Measurements from ENCODE around the gene PHACTR4. TPM values are rescaled to one million over a fixed set of nuclear protein-coding genes. Genes with fewer than 3 reads are reported as not detected.
"Not testable (repeated sequence)": the region's sequence is repeated elsewhere in the genome, so short reads cannot be mapped to it uniquely, and the experiment has no call there.

Gene PHACTR4
- total RNA-seq, result 29.4 TPM
- 1 to 10 TPM; 4.9 to 8.2 (median 5.0) TPM for polyA plus RNA-seq

DNA sequence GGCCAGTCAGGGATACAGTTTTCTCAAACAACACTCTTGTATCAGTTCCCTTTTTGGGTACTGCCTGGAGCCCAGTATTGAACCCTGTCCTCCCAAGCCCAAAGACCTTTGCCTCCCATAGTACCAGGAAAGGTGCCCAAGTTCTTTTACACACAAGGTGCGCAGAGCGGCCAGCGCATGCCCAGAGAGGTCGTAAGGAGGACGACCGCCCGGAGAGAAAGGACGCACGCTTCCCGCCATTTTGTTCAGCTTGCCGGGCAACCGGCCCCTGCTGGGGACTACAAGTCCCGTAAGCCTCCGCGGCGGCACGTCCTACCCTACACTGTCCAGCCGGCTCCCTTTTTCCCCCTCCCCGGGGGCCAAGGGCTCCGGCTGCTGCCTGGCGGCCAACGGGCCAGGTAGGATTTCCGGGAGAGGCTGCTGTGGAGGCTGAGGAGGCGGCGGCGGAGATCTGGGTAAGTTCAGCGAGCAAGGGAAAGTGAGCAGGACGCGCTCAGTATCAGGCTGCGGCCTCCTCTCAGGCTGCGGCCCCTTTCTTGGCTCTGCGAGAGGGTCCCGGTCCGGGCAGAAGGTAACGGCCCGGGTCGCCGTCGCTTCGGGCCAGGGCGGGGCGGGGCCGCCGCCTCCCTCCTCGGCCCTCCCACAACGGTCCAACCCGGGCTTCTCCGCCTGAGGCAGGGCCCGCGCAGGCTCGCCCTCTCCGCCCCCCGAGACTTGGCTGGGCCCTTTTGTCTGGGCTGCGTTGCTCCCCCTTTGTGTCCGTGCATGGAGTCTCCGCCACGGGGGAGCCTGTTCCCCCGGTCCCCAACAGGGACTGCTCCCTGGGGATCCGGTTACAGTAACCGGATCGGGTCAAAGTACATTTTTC is at the start of gene PHACTR4:
TSS of gene PHACTR4 (plus strand) at position 370 of the 868 bp plus-strand sequence. CDS start 37,708 bp downstream, outside the sequence.
- Histone ChIP-seq H3K4me3 (ENCODE audit: low read depth, low read length) (peak within 1 kb of the TSS; percentile 84), H3K27ac (ENCODE audit: insufficient read depth, low read length, poor library complexity, severe bottlenecking) (peak within 1 kb of the TSS; percentile 74), H3K4me1 (ENCODE audit: control insufficient read depth, insufficient read depth, low read length, poor library complexity, severe bottlenecking) (peaks cover 14% of the 10 kb centered on the region), H3K9me3 (ENCODE audit: control insufficient read depth in 2 of 2, low read length in 2 of 2) (no peaks in the 10 kb centered on the region), H3K36me3 (ENCODE audit: control insufficient read depth, insufficient read depth, low read length) (no peaks in the 10 kb centered on the region), H3K27me3 (ENCODE audit: control insufficient read depth, insufficient read depth, low read length) (no peaks in the 10 kb centered on the region)
- Mint-ChIP-seq H3K4me1 (peaks cover 15 to 40% (median 27%) of the 10 kb centered on the region in 4 donors), H3K27me3 (peaks cover 18% of the 10 kb centered on the region), H3K9me3 (no peaks in the 10 kb centered on the region), H3K36me3 (peaks cover 3% of the 10 kb centered on the region), H3K27ac (peak within 1 kb of the TSS; percentile 91 to 98 (median 96)), H3K4me3 (peak within 1 kb of the TSS; percentile 96)
- ATAC-seq (ENCODE audit: low read depth in 2 of 2) (peak; percentile 91), DNase-seq (peak; percentile 68 to 89 (median 73))

- Mint-ChIP-seq H3K27me3 (peaks cover 7% of the 10 kb centered on the region), H3K27ac (no peak overlapping the region), H3K4me3 (no peak overlapping the region), H3K36me3 (no peaks in the 10 kb centered on the region), H3K4me1 (no peaks in the 10 kb centered on the region), H3K9me3 (no peaks in the 10 kb centered on the region)
- Histone ChIP-seq H3K4me3 (ENCODE audit: low read depth, low read length) (no peak overlapping the region), H3K27me3 (ENCODE audit: control insufficient read depth, insufficient read depth, low read length) (peaks cover 3% of the 10 kb centered on the region), H3K9me3 (ENCODE audit: control insufficient read depth in 2 of 2, low read length in 2 of 2) (no peaks in the 10 kb centered on the region), H3K4me1 (ENCODE audit: control insufficient read depth, insufficient read depth, low read length, poor library complexity, severe bottlenecking) (no peaks in the 10 kb centered on the region), H3K36me3 (ENCODE audit: control insufficient read depth, insufficient read depth, low read length) (no peaks in the 10 kb centered on the region), H3K27ac (ENCODE audit: insufficient read depth, low read length, poor library complexity, severe bottlenecking) (no peak overlapping the region)
- ATAC-seq (ENCODE audit: low read depth in 2 of 2), result no peak
- no peak for DNase-seq
Measured at GRCh38 chr1:28322194-28322593, 47.3 kb upstream of the PHACTR4 start.

DNA sequence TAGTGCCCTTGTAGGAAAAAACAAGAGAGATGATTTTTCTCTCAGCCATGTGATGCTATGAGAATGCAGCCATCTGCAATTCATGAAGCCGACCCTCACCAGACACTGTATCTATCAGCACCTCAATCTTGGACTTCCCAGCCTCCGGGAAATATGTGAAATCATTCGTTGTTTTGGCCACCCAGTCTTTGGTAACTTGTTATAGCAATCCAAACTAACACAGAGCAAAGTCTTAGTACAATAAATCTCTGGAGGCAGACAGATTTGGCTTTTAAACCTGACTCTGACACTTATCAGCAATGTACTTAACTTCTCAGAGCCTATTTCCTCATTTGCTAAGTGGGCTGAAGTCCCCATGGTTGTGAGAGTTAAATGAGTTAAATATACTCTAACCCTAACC is 45.8 kb upstream of the PHACTR4 start:
- DNase-seq, result no peak
- H3K4me3 ChIP-seq (ENCODE audit: low read depth, low read length), result no peak overlapping the region
- H3K27ac Mint-ChIP-seq, result no peak overlapping the region

DNA sequence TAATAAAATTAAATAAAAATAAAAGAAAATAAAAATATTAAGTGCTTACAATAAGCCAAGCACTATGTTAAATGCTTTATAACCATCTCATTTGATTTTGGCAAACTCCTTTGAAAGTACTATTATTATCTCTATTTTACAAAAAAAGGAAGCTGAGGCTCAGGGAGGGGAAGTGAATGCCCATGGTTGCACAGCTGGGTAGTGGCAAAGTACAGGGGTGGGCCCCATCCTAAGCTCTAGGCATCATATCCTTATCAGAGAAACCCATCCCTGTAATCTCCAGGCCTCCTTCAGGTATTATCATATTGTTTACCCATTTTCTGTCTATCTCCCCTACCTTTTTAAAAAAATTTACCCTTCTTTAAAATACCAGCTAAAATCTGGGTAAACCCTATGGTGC is 43.0 kb upstream of the PHACTR4 start:
- Histone ChIP-seq H3K27ac (ENCODE audit: insufficient read depth, low read length, poor library complexity, severe bottlenecking) (no peak overlapping the region), H3K9me3 (ENCODE audit: control insufficient read depth in 2 of 2, low read length in 2 of 2) (no peaks in the 10 kb centered on the region), H3K27me3 (ENCODE audit: control insufficient read depth, insufficient read depth, low read length) (peaks cover under 1% of the 10 kb centered on the region), H3K36me3 (ENCODE audit: control insufficient read depth, insufficient read depth, low read length) (peaks cover 7% of the 10 kb centered on the region), H3K4me1 (ENCODE audit: control insufficient read depth, insufficient read depth, low read length, poor library complexity, severe bottlenecking) (peaks cover 5% of the 10 kb centered on the region), H3K4me3 (ENCODE audit: low read depth, low read length) (no peak overlapping the region)
- H3K27ac Mint-ChIP-seq, result no peak overlapping the region
- DNase-seq (no peak), ATAC-seq (ENCODE audit: low read depth in 2 of 2) (no peak)
- peaks cover 16% of the 10 kb centered on the region for H3K27me3 Mint-ChIP-seq
- no peaks in the 10 kb centered on the region for H3K9me3 Mint-ChIP-seq
- peaks cover 0 to 32% (median 21%) of the 10 kb centered on the region in 4 donors for H3K4me1 Mint-ChIP-seq
- H3K36me3 Mint-ChIP-seq, result peaks cover 3% of the 10 kb centered on the region
- peak overlapping the region in 1 of 4 donors; percentile 68 for H3K4me3 Mint-ChIP-seq

More for the DNA sequence above, 45.8 kb upstream of the PHACTR4 start:
- Mint-ChIP-seq H3K4me3 (no peak overlapping the region), H3K36me3 (no peaks in the 10 kb centered on the region), H3K27me3 (peaks cover 9% of the 10 kb centered on the region), H3K9me3 (no peaks in the 10 kb centered on the region), H3K4me1 (peaks cover 0 to 10% (median 4%) of the 10 kb centered on the region in 4 donors)
- H3K27me3 ChIP-seq (ENCODE audit: control insufficient read depth, insufficient read depth, low read length), result peaks cover 3% of the 10 kb centered on the region
- H3K27ac ChIP-seq (ENCODE audit: insufficient read depth, low read length, poor library complexity, severe bottlenecking), result no peak overlapping the region
- no peaks in the 10 kb centered on the region for H3K9me3 ChIP-seq (ENCODE audit: control insufficient read depth in 2 of 2, low read length in 2 of 2)
- H3K36me3 ChIP-seq (ENCODE audit: control insufficient read depth, insufficient read depth, low read length), result no peaks in the 10 kb centered on the region
- H3K4me1 ChIP-seq (ENCODE audit: control insufficient read depth, insufficient read depth, low read length, poor library complexity, severe bottlenecking), result no peaks in the 10 kb centered on the region
- ATAC-seq (ENCODE audit: low read depth in 2 of 2), result no peak

DNA sequence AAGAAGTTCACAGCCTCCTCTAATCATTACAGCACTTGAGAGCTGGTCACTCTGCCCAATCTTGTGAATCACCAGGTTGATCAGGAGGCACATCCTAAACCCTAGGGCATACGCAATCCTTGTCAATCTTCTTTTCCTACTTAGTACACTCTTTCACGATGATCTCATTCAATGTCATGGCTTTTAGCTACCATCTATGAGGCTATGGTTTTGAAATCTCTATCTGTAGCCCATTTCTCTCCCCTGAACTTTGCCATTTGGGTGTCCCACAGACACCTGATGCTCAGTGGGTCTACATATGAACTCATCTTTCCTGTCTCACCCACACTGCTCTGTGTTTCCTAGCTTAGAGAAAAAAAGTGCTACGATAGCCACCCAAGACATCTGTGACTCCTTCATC is 42.6 kb upstream of the PHACTR4 start:
- Histone ChIP-seq H3K27ac (ENCODE audit: insufficient read depth, low read length, poor library complexity, severe bottlenecking) (no peak overlapping the region), H3K4me1 (ENCODE audit: control insufficient read depth, insufficient read depth, low read length, poor library complexity, severe bottlenecking) (peaks cover 5% of the 10 kb centered on the region), H3K36me3 (ENCODE audit: control insufficient read depth, insufficient read depth, low read length) (peaks cover 10% of the 10 kb centered on the region), H3K27me3 (ENCODE audit: control insufficient read depth, insufficient read depth, low read length) (no peaks in the 10 kb centered on the region), H3K4me3 (ENCODE audit: low read depth, low read length) (no peak overlapping the region), H3K9me3 (ENCODE audit: control insufficient read depth in 2 of 2, low read length in 2 of 2) (no peaks in the 10 kb centered on the region)
- no peak overlapping the region for H3K27ac Mint-ChIP-seq
- no peak for DNase-seq
- ATAC-seq (ENCODE audit: low read depth in 2 of 2), result no peak
- H3K9me3 Mint-ChIP-seq, result no peaks in the 10 kb centered on the region
- peaks cover 16% of the 10 kb centered on the region for H3K27me3 Mint-ChIP-seq
- H3K4me1 Mint-ChIP-seq, result peaks cover 0 to 36% (median 25%) of the 10 kb centered on the region in 4 donors
- H3K36me3 Mint-ChIP-seq, result peaks cover 5% of the 10 kb centered on the region
- H3K4me3 Mint-ChIP-seq, result peak overlapping the region in 3 of 4 donors; percentile 30 to 82 (median 80)

DNA sequence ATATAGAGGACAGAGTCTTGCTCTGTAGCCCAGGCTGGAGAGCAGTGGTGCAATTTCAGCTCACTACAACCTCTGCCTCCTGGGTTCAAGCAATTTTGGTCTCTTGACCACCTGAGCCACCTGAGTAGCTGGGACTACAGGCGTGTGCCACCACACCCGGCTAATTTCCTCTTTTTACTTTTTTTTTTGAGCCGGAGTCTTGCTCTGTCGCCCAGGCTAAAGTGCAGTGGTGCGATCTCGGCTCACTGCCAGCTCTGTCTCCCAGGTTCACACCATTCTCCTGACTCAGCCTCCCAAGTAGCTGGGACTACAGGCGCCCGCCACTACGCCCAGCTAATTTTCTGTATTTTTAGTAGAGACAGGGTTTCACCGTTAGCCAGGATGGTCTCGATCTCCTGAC is 42.1 kb upstream of the PHACTR4 start:
- peak overlapping the region in 1 of 3 donors; percentile 97 for H3K27ac Mint-ChIP-seq
- not testable (repeated sequence) for H3K4me3 ChIP-seq (ENCODE audit: low read depth, low read length)

DNA sequence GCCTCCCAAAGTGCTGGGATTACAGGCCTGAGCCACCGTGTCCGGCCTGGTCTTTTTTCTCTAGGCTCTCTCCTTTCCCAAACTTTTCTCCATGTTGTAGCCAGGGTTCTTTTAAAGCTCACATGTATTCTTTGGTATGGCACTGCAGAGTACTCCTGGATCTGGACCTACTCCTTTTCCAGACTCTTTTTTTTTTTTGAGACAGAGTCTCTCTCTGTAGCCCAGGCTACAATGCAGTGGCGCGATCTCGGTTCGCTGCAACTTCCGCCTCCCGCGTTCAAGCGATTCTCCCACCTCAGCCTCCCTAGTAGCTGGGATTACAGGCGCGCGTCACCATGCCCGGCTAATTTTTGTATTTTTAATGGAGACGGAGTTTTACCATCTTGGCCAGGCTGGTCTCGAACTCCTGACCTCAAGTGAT is 41.3 kb upstream of the PHACTR4 start:
- peak overlapping the region; percentile 88 for H3K4me3 ChIP-seq (ENCODE audit: low read depth, low read length)
- no peaks in the 10 kb centered on the region for H3K27me3 ChIP-seq (ENCODE audit: control insufficient read depth, insufficient read depth, low read length)
- ATAC-seq (ENCODE audit: low read depth in 2 of 2) (no peak), DNase-seq (no peak)
- Mint-ChIP-seq H3K4me1 (peaks cover 11 to 47% (median 36%) of the 10 kb centered on the region in 4 donors), H3K4me3 (peak overlapping the region; percentile 93 to 97 (median 97)), H3K9me3 (no peaks in the 10 kb centered on the region), H3K36me3 (peaks cover 17% of the 10 kb centered on the region), H3K27me3 (peaks cover 16% of the 10 kb centered on the region), H3K27ac (peak overlapping the region; percentile 97 to 98 (median 97))
- no peaks in the 10 kb centered on the region for H3K9me3 ChIP-seq (ENCODE audit: control insufficient read depth in 2 of 2, low read length in 2 of 2)
- peaks cover 22% of the 10 kb centered on the region for H3K36me3 ChIP-seq (ENCODE audit: control insufficient read depth, insufficient read depth, low read length)
- peaks cover 5% of the 10 kb centered on the region for H3K4me1 ChIP-seq (ENCODE audit: control insufficient read depth, insufficient read depth, low read length, poor library complexity, severe bottlenecking)
- H3K27ac ChIP-seq (ENCODE audit: insufficient read depth, low read length, poor library complexity, severe bottlenecking), result peak overlapping the region; percentile 90

More for the DNA sequence above, 42.1 kb upstream of the PHACTR4 start:
- not testable (repeated sequence) for ATAC-seq (ENCODE audit: low read depth in 2 of 2); H3K9me3 Mint-ChIP-seq; H3K27me3 ChIP-seq (ENCODE audit: control insufficient read depth, insufficient read depth, low read length); H3K27ac ChIP-seq (ENCODE audit: insufficient read depth, low read length, poor library complexity, severe bottlenecking); H3K9me3 ChIP-seq (ENCODE audit: control insufficient read depth in 2 of 2, low read length in 2 of 2); DNase-seq; H3K36me3 Mint-ChIP-seq; H3K4me1 ChIP-seq (ENCODE audit: control insufficient read depth, insufficient read depth, low read length, poor library complexity, severe bottlenecking)
- H3K36me3 ChIP-seq (ENCODE audit: control insufficient read depth, insufficient read depth, low read length), result peaks cover 14% of the 10 kb centered on the region
- H3K4me1 Mint-ChIP-seq, result peaks cover 3 to 39% (median 29%) of the 10 kb centered on the region in 4 donors
- H3K4me3 Mint-ChIP-seq, result peak overlapping the region; percentile 33 to 97 (median 81)
- peaks cover 16% of the 10 kb centered on the region for H3K27me3 Mint-ChIP-seq

All from CD4-positive, CD25-positive, alpha-beta regulatory T cell (primary cell).